Kidney capillary endothelial cell (primary cell): Measurements from ENCODE around the gene PASK.

Source experiments
- DNase-seq: peaks from one replicate; pipeline ENCODE4 v3.0.0-alpha.2; 2018; ENCODE audit warnings: low spot score

PASK gene

GRCh38 chr2:241126201-241126611 lies 23.1 kb downstream of the PASK start:
- DNase-seq, result no peak

GRCh38 chr2:241125626-241126025 lies 23.6 kb downstream of the PASK start:
- DNase-seq, result no peak

- DNase-seq, result no peak
Observed at GRCh38 chr2:241123816-241124536, 25.3 kb downstream of the PASK start.

GRCh38 chr2:241122376-241123002 lies 26.8 kb downstream of the PASK start:
- DNase-seq, result no peak

- no peak for DNase-seq
Observed at GRCh38 chr2:241121008-241121407, 28.3 kb downstream of the PASK start.

- DNase-seq, result no peak
Observed at GRCh38 chr2:241120440-241120839, 28.8 kb downstream of the PASK start.

- no peak for DNase-seq
Observed at GRCh38 chr2:241118737-241119505, 30.4 kb downstream of the PASK start.

- no peak for DNase-seq
Observed at GRCh38 chr2:241116606-241117560, 32.4 kb downstream of the PASK start.

GRCh38 chr2:241115361-241115760 lies 33.9 kb downstream of the PASK start:
- no peak for DNase-seq

- no peak for DNase-seq
Observed at GRCh38 chr2:241114836-241115235, 34.4 kb downstream of the PASK start.

GRCh38 chr2:241112592-241112991 lies 36.7 kb downstream of the PASK start:
- no peak for DNase-seq

- DNase-seq, result no peak
Observed at GRCh38 chr2:241112046-241112445, 37.2 kb downstream of the PASK start.

- no peak for DNase-seq
Observed at GRCh38 chr2:241111440-241111805, 37.8 kb downstream of the PASK start.

GRCh38 chr2:241110607-241111439 lies 38.4 kb downstream of the PASK start:
- DNase-seq, result no peak

GRCh38 chr2:241110089-241110606 lies 39.1 kb downstream of the PASK start:
- no peak for DNase-seq

GRCh38 chr2:241109210-241110088 lies 39.8 kb downstream of the PASK start:
- DNase-seq, result no peak

GRCh38 chr2:241108271-241109209 lies 40.7 kb downstream of the PASK start:
- no peak for DNase-seq

- DNase-seq, result no peak
Observed at GRCh38 chr2:241107031-241107783, 42.1 kb downstream of the PASK start.
